ENCODE results near the gene AARSD1. TPM values are rescaled to one million over a fixed set of nuclear protein-coding genes. Genes with fewer than 3 reads are reported as not detected.
"Not testable (repeated sequence)": the region's sequence is repeated elsewhere in the genome, so short reads cannot be mapped to it uniquely, and the experiment has no call there.

Gene AARSD1
- total RNA-seq, 1 donor from 2014 or later, result 20.3 TPM

GRCh38 chr17:42919522-42920077 is 44.7 kb downstream of the AARSD1 start:
- DNase-seq, result not testable (repeated sequence)

GRCh38 chr17:42918902-42919521 is 45.2 kb downstream of the AARSD1 start:
- DNase-seq, result no peak

- peak; percentile 73 for DNase-seq
Measured at GRCh38 chr17:42917236-42917603, 47.0 kb downstream of the AARSD1 start.

- DNase-seq, result not testable (repeated sequence)
Measured at GRCh38 chr17:42916388-42917235, 47.6 kb downstream of the AARSD1 start.

GRCh38 chr17:42915288-42915687 is 49.0 kb downstream of the AARSD1 start:
- DNase-seq, result not testable (repeated sequence)

- DNase-seq, result no peak
Measured at GRCh38 chr17:42913981-42914617, 50.2 kb downstream of the AARSD1 start.

- DNase-seq, result no peak
Measured at GRCh38 chr17:42913522-42913921, 50.7 kb downstream of the AARSD1 start.

GRCh38 chr17:42908872-42909700 is 55.2 kb downstream of the AARSD1 start:
- no peak for DNase-seq

GRCh38 chr17:42906772-42907446 is 57.3 kb downstream of the AARSD1 start:
- DNase-seq, result no peak

- no peak for DNase-seq
Measured at GRCh38 chr17:42904110-42904469, 60.2 kb downstream of the AARSD1 start.

- DNase-seq, result no peak
Measured at GRCh38 chr17:42901535-42902229, 62.6 kb downstream of the AARSD1 start.

Other genes with a start within 250 kb of the AARSD1 start
- gene EZH1, start 219.4 kb downstream of the AARSD1 start, total RNA-seq, result 12.9 and 18.2 TPM in 2 replicates
- 9.7 and 13.1 TPM in 2 replicates for gene RAMP2, start 203.2 kb downstream of the AARSD1 start, total RNA-seq
- 46.5 and 53.4 TPM in 2 replicates for gene VPS25, start 191.0 kb downstream of the AARSD1 start, total RNA-seq
- 3.4 TPM in 2 replicates for gene WNK4, start 183.8 kb downstream of the AARSD1 start, total RNA-seq
- gene COA3, start 165.8 kb downstream of the AARSD1 start, total RNA-seq, result 52.5 and 75.7 TPM in 2 replicates
- 0.34 TPM in 1 of 2 replicates, not detected in the other for gene CNTD1, start 165.6 kb downstream of the AARSD1 start, total RNA-seq
- gene BECN1, start 140.2 kb downstream of the AARSD1 start, total RNA-seq, result 133 and 168 TPM in 2 replicates
- gene PSME3, start 131.1 kb downstream of the AARSD1 start, total RNA-seq, result 77.6 and 128 TPM in 2 replicates
- gene AOC2, start 119.9 kb downstream of the AARSD1 start, total RNA-seq, result 0.42 and 0.85 TPM in 2 replicates
- gene AOC3, start 113.3 kb downstream of the AARSD1 start, total RNA-seq, result 0.17 and 0.51 TPM in 2 replicates
- gene G6PC1, start 63.7 kb downstream of the AARSD1 start, total RNA-seq, result not detected in 2 replicates
- 0.14 TPM in 1 of 2 replicates, not detected in the other for gene PTGES3L, start 15.6 kb upstream of the AARSD1 start, total RNA-seq
- gene RUNDC1, start 16.1 kb upstream of the AARSD1 start, total RNA-seq, result 10.1 and 14.1 TPM in 2 replicates
- gene RPL27, start 34.0 kb upstream of the AARSD1 start, total RNA-seq, result 842 and 1,058 TPM in 2 replicates
- 15.9 and 19.4 TPM in 2 replicates for gene IFI35, start 42.3 kb upstream of the AARSD1 start, total RNA-seq
- 195 and 261 TPM in 2 replicates for gene VAT1, start 57.9 kb upstream of the AARSD1 start, total RNA-seq
- gene RND2, start 60.8 kb upstream of the AARSD1 start, total RNA-seq, result 0.14 and 0.17 TPM in 2 replicates
- 10.7 and 29.5 TPM in 2 replicates for gene BRCA1, start 160.9 kb upstream of the AARSD1 start, total RNA-seq
- 123 and 137 TPM in 2 replicates for gene NBR1, start 206.8 kb upstream of the AARSD1 start, total RNA-seq
- 2.4 and 2.5 TPM in 2 replicates for gene TMEM106A, start 247.4 kb upstream of the AARSD1 start, total RNA-seq